Naive thymus-derived CD4-positive, alpha-beta T cell (primary cell): Measurements from ENCODE around the gene ZNF70. TPM values are rescaled to one million over a fixed set of nuclear protein-coding genes. Genes with fewer than 3 reads are reported as not detected.

Experiments used
- ATAC-seq: fragments of 150-1000 bp; cut with Tn5 transposase; 2 replicates; pipeline ENCODE4 v1.10.0; 2021; ENCODE audit warnings: mild to moderate bottlenecking, moderate library complexity
- CTCF ChIA-PET: fragments of 350-600 bp; sonication (Branson Sonifier 250); formaldehyde crosslinking; loops from one replicate; lab custom pipeline; 2021; ENCODE audit warnings: antibody characterized with exemption; lab: Charles Lee
- POLR2A ChIA-PET: fragments of 350-600 bp; sonication (Branson Sonifier 250); formaldehyde crosslinking; loops from one replicate; lab custom pipeline; 2021; ENCODE audit warnings: antibody characterized with exemption, inconsistent platforms; lab: Charles Lee
- DNase-seq, 9 donors: peaks; one replicate each; pipeline versions ENCODE4 v3.0.0 to v3.0.0-alpha.2; 2020 to 2022; ENCODE audit warnings: mixed read lengths in 1 of 9
- H3K27ac ChIP-seq: one replicate; pipeline ENCODE4 v1.7.0; 2013; ENCODE audit warnings: mild to moderate bottlenecking, low read depth, low read length, moderate library complexity
- H3K27me3 ChIP-seq, 2 donors: one replicate each; pipeline ENCODE4 v1.7.0; 2013; ENCODE audit warnings: low read length in 2 of 2, mild to moderate bottlenecking in 2 of 2, moderate library complexity in 2 of 2; ENCODE audit not compliant: control insufficient read depth in 2 of 2, insufficient read depth in 2 of 2
- H3K36me3 ChIP-seq, 3 experiments: 1 replicate in 2 of 3; 2 replicates in 1 of 3; pipeline ENCODE4 v1.7.0; 2013; ENCODE audit warnings: low read length in 3 of 3, mild to moderate bottlenecking in 3 of 3, moderate library complexity in 1 of 3; ENCODE audit not compliant: insufficient read depth in 3 of 3, control insufficient read depth in 2 of 3
- H3K4me1 ChIP-seq, 2 donors: one replicate each; pipeline ENCODE4 v1.7.0; 2013; ENCODE audit warnings: low read length in 2 of 2, mild to moderate bottlenecking in 2 of 2, moderate library complexity in 1 of 2; ENCODE audit not compliant: control insufficient read depth in 2 of 2, insufficient read depth in 2 of 2
- H3K4me3 ChIP-seq: 2 replicates; pipeline ENCODE4 v1.7.0; 2013; ENCODE audit warnings: mild to moderate bottlenecking, low read length
- H3K9me3 ChIP-seq, 3 experiments: 1 replicate in 2 of 3; 2 replicates in 1 of 3; pipeline ENCODE4 v1.7.0; 2013; ENCODE audit warnings: low read length in 3 of 3; ENCODE audit not compliant: control insufficient read depth in 2 of 3
- H3K27ac Mint-ChIP-seq, 9 donors: one replicate each; pipeline ENCODE4 v1.8.0; 2020 to 2022; ENCODE audit warnings: mixed read lengths in 9 of 9, mild to moderate bottlenecking in 8 of 9, moderate library complexity in 5 of 9, inconsistent platforms in 2 of 9
- H3K27me3 Mint-ChIP-seq, 5 donors: one replicate each; pipeline ENCODE4 v1.8.0; 2021 to 2022; ENCODE audit warnings: mixed read lengths in 5 of 5, mild to moderate bottlenecking in 1 of 5
- H3K36me3 Mint-ChIP-seq, 5 donors: one replicate each; pipeline ENCODE4 v1.8.0; 2020 to 2022; ENCODE audit warnings: mixed read lengths in 5 of 5, mild to moderate bottlenecking in 3 of 5, inconsistent platforms in 1 of 5
- H3K4me1 Mint-ChIP-seq, 7 donors: one replicate each; pipeline ENCODE4 v1.8.0; 2020 to 2022; ENCODE audit warnings: mixed read lengths in 7 of 7, mild to moderate bottlenecking in 3 of 7, inconsistent platforms in 1 of 7
- H3K4me3 Mint-ChIP-seq, 10 donors: one replicate each; pipeline ENCODE4 v1.8.0; 2020 to 2022; ENCODE audit warnings: mild to moderate bottlenecking in 10 of 10, mixed read lengths in 10 of 10, moderate library complexity in 6 of 10, inconsistent platforms in 2 of 10
- H3K9me3 Mint-ChIP-seq, 11 donors: one replicate each; pipeline ENCODE4 v1.8.0; 2020 to 2022; ENCODE audit warnings: mixed read lengths in 11 of 11, mild to moderate bottlenecking in 4 of 11, inconsistent platforms in 1 of 11, moderate library complexity in 1 of 11
- intact Hi-C, 2 donors: fragments of 100-400 bp; cut with micrococcal nuclease; formaldehyde crosslinking; loops; one replicate each; pipeline ENCODE4 v1.15.1; 2023
- polyA plus RNA-seq, 2 donors: library from polyadenylated mRNA; unstranded; fragments of 300-500 nt; fragmentation: Illumina TruSeq; gene quantifications; one replicate each; pipeline ENCODE4 v1.2.3, GENCODE V29; 2021
- total RNA-seq, 6 experiments: library from RNA in 5 of 6; stranded (reverse) in 5 of 6; gene quantifications; 1 replicate in 5 of 6; 2 replicates in 1 of 6; pipeline ENCODE4 v1.2.3 and lab custom pipeline; 2021 to 2026

Gene ZNF70
- total and polyA plus RNA-seq, 7 experiments from 2014 or later = 0.32 to 7.9 (median 3.5) TPM

- peaks cover 0 to 4% of the 10 kb centered on the region in 2 donors for H3K4me1 ChIP-seq
- H3K9me3 ChIP-seq = no peaks in the 10 kb centered on the region
- H3K4me3 Mint-ChIP-seq = no peak overlapping the region
- H3K4me1 Mint-ChIP-seq = peaks cover 4 to 12% (median 8%) of the 10 kb centered on the region in 7 donors
- no peaks in the 10 kb centered on the region for H3K27me3 ChIP-seq
- H3K36me3 Mint-ChIP-seq = no peaks in the 10 kb centered on the region
- ChIA-PET CTCF (no interaction called here), POLR2A (no interaction called here)
- no peak overlapping the region for H3K27ac ChIP-seq
- DNase-seq (no peak), ATAC-seq (no peak)
- no peaks in the 10 kb centered on the region for H3K27me3 Mint-ChIP-seq
- intact Hi-C loops = no loop called here
- no peaks in the 10 kb centered on the region for H3K36me3 ChIP-seq
- no peak overlapping the region for H3K27ac Mint-ChIP-seq
- H3K9me3 Mint-ChIP-seq = no peaks in the 10 kb centered on the region
- H3K4me3 ChIP-seq = no peak overlapping the region
These were observed 30.2 kb upstream of the ZNF70 start for GRCh38 chr22:23781065-23781464.

- Histone ChIP-seq H3K27ac (no peak overlapping the region), H3K4me1 (peaks cover 0 to 4% of the 10 kb centered on the region in 2 donors), H3K9me3 (no peaks in the 10 kb centered on the region), H3K36me3 (no peaks in the 10 kb centered on the region), H3K4me3 (no peak overlapping the region), H3K27me3 (no peaks in the 10 kb centered on the region)
- H3K4me3 Mint-ChIP-seq = no peak overlapping the region
- H3K4me1 Mint-ChIP-seq = peaks cover 4 to 8% (median 6%) of the 10 kb centered on the region in 7 donors
- CTCF ChIA-PET = no interaction called here
- intact Hi-C loops = no loop called here
- H3K27ac Mint-ChIP-seq = no peak overlapping the region
- no peak for ATAC-seq
- DNase-seq = no peak
- POLR2A ChIA-PET = no interaction called here
- H3K9me3 Mint-ChIP-seq = no peaks in the 10 kb centered on the region
- no peaks in the 10 kb centered on the region for H3K36me3 Mint-ChIP-seq
- no peaks in the 10 kb centered on the region for H3K27me3 Mint-ChIP-seq
These were observed 29.3 kb upstream of the ZNF70 start for GRCh38 chr22:23780146-23780748.

GRCh38 chr22:23779731-23780130, 28.8 kb upstream of the ZNF70 start:
- intact Hi-C loops = no loop called here
- peak overlapping the region in 1 of 9 donors; percentile 21 for H3K27ac Mint-ChIP-seq

GRCh38 chr22:23779083-23779482, 28.2 kb upstream of the ZNF70 start:
- intact Hi-C loops = no loop called here
- Histone ChIP-seq H3K4me1 (peaks cover 0 to under 1% of the 10 kb centered on the region in 2 donors), H3K27ac (no peak overlapping the region), H3K36me3 (no peaks in the 10 kb centered on the region), H3K4me3 (no peak overlapping the region), H3K27me3 (no peaks in the 10 kb centered on the region), H3K9me3 (no peaks in the 10 kb centered on the region)
- Mint-ChIP-seq H3K4me1 (peaks cover 0 to 6% (median under 1%) of the 10 kb centered on the region in 7 donors), H3K27ac (no peak overlapping the region), H3K27me3 (peaks cover 0 to 8% (median 0%) of the 10 kb centered on the region in 5 donors), H3K4me3 (no peak overlapping the region), H3K9me3 (no peaks in the 10 kb centered on the region), H3K36me3 (no peaks in the 10 kb centered on the region)
- DNase-seq (no peak), ATAC-seq (no peak)
- POLR2A ChIA-PET = no interaction called here
- CTCF ChIA-PET = no interaction called here

More at GRCh38 chr22:23779731-23780130, 28.8 kb upstream of the ZNF70 start:
- Histone ChIP-seq H3K36me3 (no peaks in the 10 kb centered on the region), H3K27me3 (no peaks in the 10 kb centered on the region), H3K9me3 (no peaks in the 10 kb centered on the region), H3K4me1 (peaks cover 0 to 4% of the 10 kb centered on the region in 2 donors), H3K27ac (no peak overlapping the region), H3K4me3 (no peak overlapping the region)
- ChIA-PET CTCF (no interaction called here), POLR2A (no interaction called here)
- Mint-ChIP-seq H3K4me1 (peaks cover 4 to 8% (median 6%) of the 10 kb centered on the region in 7 donors), H3K36me3 (no peaks in the 10 kb centered on the region), H3K9me3 (no peaks in the 10 kb centered on the region), H3K27me3 (peaks cover 0 to 1% (median 0%) of the 10 kb centered on the region in 5 donors), H3K4me3 (no peak overlapping the region)
- ATAC-seq (no peak), DNase-seq (no peak)

- ChIA-PET POLR2A (interaction anchor here (1.1 kb wide), 1 partner anchor 9 kb away, joined by 3 read pairs; no protein-coding TSS in a partner anchor), CTCF (no interaction called here)
- DNase-seq (no peak), ATAC-seq (no peak)
- H3K4me1 ChIP-seq = no peaks in the 10 kb centered on the region
- no peak overlapping the region for H3K4me3 Mint-ChIP-seq
- intact Hi-C loops = no loop called here
- H3K36me3 Mint-ChIP-seq = no peaks in the 10 kb centered on the region
- no peak overlapping the region for H3K27ac ChIP-seq
- no peaks in the 10 kb centered on the region for H3K9me3 ChIP-seq
- no peak overlapping the region for H3K4me3 ChIP-seq
- H3K27me3 ChIP-seq = no peaks in the 10 kb centered on the region
- H3K27me3 Mint-ChIP-seq = peaks cover 0 to 10% (median 0%) of the 10 kb centered on the region in 5 donors
- H3K4me1 Mint-ChIP-seq = peaks cover 0 to 7% (median under 1%) of the 10 kb centered on the region in 7 donors
- H3K36me3 ChIP-seq = no peaks in the 10 kb centered on the region
- H3K27ac Mint-ChIP-seq = no peak overlapping the region
- H3K9me3 Mint-ChIP-seq = no peaks in the 10 kb centered on the region
These were observed 27.6 kb upstream of the ZNF70 start for GRCh38 chr22:23778577-23778900.

- Mint-ChIP-seq H3K4me1 (peaks cover 3 to 12% (median 6%) of the 10 kb centered on the region in 7 donors), H3K27ac (no peak overlapping the region), H3K9me3 (no peaks in the 10 kb centered on the region), H3K27me3 (peaks cover 0 to 16% (median 0%) of the 10 kb centered on the region in 5 donors), H3K36me3 (no peaks in the 10 kb centered on the region), H3K4me3 (no peak overlapping the region)
- Histone ChIP-seq H3K27ac (no peak overlapping the region), H3K4me3 (no peak overlapping the region), H3K9me3 (no peaks in the 10 kb centered on the region), H3K4me1 (peaks cover 0 to 4% of the 10 kb centered on the region in 2 donors), H3K27me3 (no peaks in the 10 kb centered on the region), H3K36me3 (no peaks in the 10 kb centered on the region)
- intact Hi-C loops = no loop called here
- no peak for ATAC-seq
- no peak for DNase-seq
- POLR2A ChIA-PET = interaction anchor here (0.6 to 1.1 kb wide), 3 partner anchors 10 to 59 kb away, joined by 3 read pairs; no protein-coding TSS in a partner anchor
- CTCF ChIA-PET = no interaction called here
These were observed 27.1 kb upstream of the ZNF70 start for GRCh38 chr22:23777776-23778576.
